Left lung (tissue), 10 donors: ENCODE measurements around the gene CFAP299. TPM values are rescaled to one million over a fixed set of nuclear protein-coding genes. Genes with fewer than 3 reads are reported as not detected.
A peak's percentile ranks its signal among the peaks of the same experiment; 100 is the strongest.

Experiments used
- ATAC-seq: fragments of 200-7000 bp; cut with Tn5 transposase; one replicate; pipeline ENCODE4 v1.9.1; 2020; ENCODE audit warnings: moderate library complexity
- DNase-seq, 4 donors: peaks; one replicate each; pipeline ENCODE4 v3.0.0-alpha.2; 2013 to 2020
- H3K27ac ChIP-seq, 2 donors: fragments of 200-600 bp; sonication (generic) in 1 of 2; one replicate each; pipeline versions ENCODE4 v1.5.0 to v1.8.0; 2020 to 2021
- H3K27me3 ChIP-seq, 2 donors: fragments of 200-600 bp; sonication (generic) in 1 of 2; one replicate each; pipeline versions ENCODE4 v1.5.0 to v1.8.0; 2020 to 2021
- H3K36me3 ChIP-seq, 2 donors: fragments of 200-600 bp; sonication (generic) in 1 of 2; one replicate each; pipeline versions ENCODE4 v1.5.0 to v1.8.0; 2020 to 2021
- H3K4me1 ChIP-seq, 2 donors: fragments of 200-600 bp; one replicate each; pipeline ENCODE4 v1.8.0; 2021
- H3K4me3 ChIP-seq, 2 donors: fragments of 200-600 bp; sonication (generic) in 1 of 2; one replicate each; pipeline versions ENCODE4 v1.5.0 to v1.8.0; 2020 to 2021; ENCODE audit warnings: mild to moderate bottlenecking in 1 of 2
- H3K9me3 ChIP-seq, 2 donors: fragments of 200-600 bp; sonication (generic) in 1 of 2; one replicate each; pipeline versions ENCODE4 v1.5.0 to v1.8.0; 2020 to 2021
- CTCF ChIP-seq, 2 donors: fragments of 200-600 bp; sonication (generic) in 1 of 2; IDR thresholded peaks; one replicate each; pipeline versions ENCODE4 v1.5.0 to v1.8.0; 2021; ENCODE audit warnings: antibody characterized with exemption in 2 of 2
- intact Hi-C, 2 donors: fragments of 100-400 bp; cut with DNase I; formaldehyde crosslinking; loops; one replicate each; pipeline versions ENCODE4 v1.11.2 to v1.14.2; 2022
- polyA plus RNA-seq, 6 donors: library from polyadenylated mRNA; unstranded; fragments of 120-200 nt; gene quantifications; one replicate each; pipeline ENCODE4 v1.2.1, GENCODE V29; 2013; ENCODE audit not compliant: insufficient read length in 6 of 6
- total RNA-seq, 2 donors: library from RNA; stranded (reverse); fragmentation: NEBNext Ultra II Directional; extraction: Animal tissue kit (Norgen Biotek cat#: 25700); gene quantifications; one replicate each; pipeline ENCODE4 v1.2.1, GENCODE V29; 2021
- donor health status: DM: no; HTN: yes; CAD: no.
- donor health status: DM: no; HTN: no; CAD: no.

Gene CFAP299
- total and polyA plus RNA-seq, 8 donors: 1.2 to 2.3 (median 1.6) TPM; not detected in 1

- peak in 1 of 4 donors; percentile 18 for DNase-seq
- no peak for TF ChIP-seq CTCF (IDR thresholded peaks at IDR 0.05)
- peak; percentile 82 for ATAC-seq
Observed at GRCh38 chr4:80566203-80566872, 230.8 kb downstream of the CFAP299 start.

DNA sequence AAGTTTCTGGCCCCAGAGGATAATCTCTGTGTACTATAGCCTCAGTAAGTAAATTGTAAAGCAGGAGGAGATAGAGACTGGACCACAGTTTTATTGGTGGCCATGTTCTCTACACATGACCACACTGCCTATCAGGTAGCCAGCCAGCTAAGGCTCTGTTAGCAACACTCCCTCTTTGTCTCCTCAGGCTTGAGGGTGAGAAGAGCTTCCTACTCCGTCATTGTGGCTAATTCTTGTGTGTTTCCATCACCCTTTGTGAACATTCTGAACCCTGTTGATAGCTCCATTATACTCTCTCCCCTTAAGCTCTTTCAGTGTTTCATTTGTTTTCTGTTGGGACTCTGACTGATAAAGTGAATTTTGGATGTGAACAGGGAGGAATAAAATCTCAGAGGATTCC lies 233.4 kb downstream of the CFAP299 start:
- intact Hi-C loops: no loop called here
- Histone ChIP-seq H3K27ac (no peak overlapping the region), H3K4me3 (no peak overlapping the region), H3K36me3 (no peaks in the 10 kb centered on the region), H3K4me1 (no peaks in the 10 kb centered on the region), H3K27me3 (no peaks in the 10 kb centered on the region), H3K9me3 (peaks cover 0 to 2% of the 10 kb centered on the region in 2 donors)
- no peak for DNase-seq
- TF ChIP-seq CTCF (IDR thresholded peaks at IDR 0.05): no peak
- ATAC-seq: no peak

More at GRCh38 chr4:80566203-80566872, 230.8 kb downstream of the CFAP299 start:
- peaks cover 0 to 2% of the 10 kb centered on the region in 2 donors for H3K9me3 ChIP-seq
- intact Hi-C loops: no loop called here
- peak overlapping the region in 1 of 2 donors; percentile 20 for H3K4me3 ChIP-seq
- H3K27me3 ChIP-seq: no peaks in the 10 kb centered on the region
- H3K36me3 ChIP-seq: no peaks in the 10 kb centered on the region
- H3K27ac ChIP-seq: no peak overlapping the region
- H3K4me1 ChIP-seq: no peaks in the 10 kb centered on the region

GRCh38 chr4:80576796-80577195 lies 241.3 kb downstream of the CFAP299 start:
- Histone ChIP-seq H3K4me1 (no peaks in the 10 kb centered on the region), H3K4me3 (no peak overlapping the region), H3K27ac (no peak overlapping the region), H3K36me3 (no peaks in the 10 kb centered on the region), H3K27me3 (no peaks in the 10 kb centered on the region), H3K9me3 (peaks cover 0 to 7% of the 10 kb centered on the region in 2 donors)
- intact Hi-C loops: no loop called here
- no peak for TF ChIP-seq CTCF (IDR thresholded peaks at IDR 0.05)
- DNase-seq: no peak
- no peak for ATAC-seq

DNA sequence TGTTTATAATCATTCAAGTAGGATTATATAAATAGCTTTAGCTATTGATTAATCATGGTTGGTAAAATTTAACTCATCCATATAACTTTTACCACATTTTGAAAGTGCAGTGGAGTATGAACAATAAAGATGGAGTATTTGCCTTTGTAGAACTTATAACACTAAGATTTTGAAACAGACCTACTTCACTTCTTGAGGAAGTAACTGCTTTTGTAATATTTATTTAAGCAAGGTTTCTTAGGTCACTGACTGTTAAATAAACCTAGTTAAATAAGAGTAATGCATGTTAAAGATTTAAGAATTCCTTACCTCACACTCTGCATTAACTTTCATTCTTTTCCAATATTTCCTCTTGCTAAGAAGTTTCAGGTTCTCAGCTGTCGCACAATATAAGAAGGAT lies 242.5 kb downstream of the CFAP299 start:
- intact Hi-C loops: no loop called here

More for the DNA sequence above, 242.5 kb downstream of the CFAP299 start:
- Histone ChIP-seq H3K4me3 (no peak overlapping the region), H3K9me3 (peaks cover 0 to 7% of the 10 kb centered on the region in 2 donors), H3K36me3 (no peaks in the 10 kb centered on the region), H3K27ac (peak overlapping the region in 1 of 2 donors; percentile 18), H3K27me3 (no peaks in the 10 kb centered on the region), H3K4me1 (no peaks in the 10 kb centered on the region)
- ATAC-seq (peak; percentile 76), DNase-seq (peak in 1 of 4 donors; percentile 24)
- no peak for TF ChIP-seq CTCF (IDR thresholded peaks at IDR 0.05)
